D341Med (cell line): ENCODE data around the gene RICTOR.
"Not testable (repeated sequence)": the region's sequence is repeated elsewhere in the genome, so short reads cannot be mapped to it uniquely, and the experiment has no call there.

Source experiments
- DNase-seq: peaks from one replicate; pipeline ENCODE4 v3.0.0; 2012; ENCODE audit warnings: low spot score

The RICTOR gene

GRCh38 chr5:39058178-39058921 lies 15.8 kb downstream of the RICTOR start:
- DNase-seq = no peak

GRCh38 chr5:39057734-39058133 lies 16.5 kb downstream of the RICTOR start:
- no peak for DNase-seq

GRCh38 chr5:39055768-39056398 lies 18.3 kb downstream of the RICTOR start:
- DNase-seq = no peak

DNA sequence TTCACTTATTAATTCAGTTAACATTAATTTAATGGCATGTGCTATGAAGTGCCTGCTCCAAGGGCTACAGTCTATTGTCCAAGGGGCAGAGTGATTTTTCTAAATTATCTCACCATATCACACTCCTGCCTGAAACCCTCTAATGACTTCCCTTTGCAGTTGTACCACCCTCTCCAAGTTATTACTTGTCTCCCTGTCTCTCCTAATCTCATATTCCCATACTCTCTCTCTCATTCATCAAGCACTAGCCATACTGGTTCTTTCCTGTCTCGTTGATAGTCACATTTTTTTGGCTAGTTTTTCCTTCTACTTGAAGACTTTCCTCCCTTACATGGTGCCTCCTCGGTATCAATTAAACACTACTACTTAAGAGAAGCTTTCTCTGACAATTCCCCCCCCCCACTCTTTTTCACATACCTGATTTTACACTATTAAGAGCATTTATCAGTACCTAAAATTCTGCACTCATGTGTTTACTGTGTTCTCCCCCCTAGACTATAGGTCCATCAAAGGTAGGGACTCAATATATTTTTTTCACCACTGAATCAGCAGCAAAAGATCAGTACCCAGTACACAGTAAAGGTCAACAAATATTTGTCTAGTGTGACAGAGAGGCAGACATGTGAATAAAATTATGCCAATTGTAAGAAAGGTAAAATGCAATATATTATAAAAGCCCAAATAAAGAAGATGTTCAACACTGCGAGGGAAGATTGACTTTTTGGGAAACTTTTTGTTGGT lies 19.0 kb downstream of the RICTOR start:
- DNase-seq = no peak

DNA sequence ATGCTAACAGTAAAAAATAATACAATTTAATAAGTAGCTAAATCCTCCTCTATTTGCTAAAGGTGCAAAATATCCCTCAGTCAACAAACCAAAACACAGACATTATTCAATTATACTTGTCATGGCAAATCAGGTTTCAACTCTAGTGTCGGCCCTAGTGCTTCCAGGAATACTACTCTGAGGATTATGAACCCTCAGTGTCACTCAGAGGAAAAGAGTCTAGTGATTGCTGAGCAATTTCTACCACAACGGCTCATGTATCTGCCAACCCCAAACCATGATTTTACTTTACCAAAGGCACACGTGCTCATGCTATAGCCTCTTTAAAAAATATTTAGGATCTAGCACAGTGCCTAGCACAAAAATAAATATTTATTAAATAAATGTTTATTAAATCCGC lies 21.0 kb downstream of the RICTOR start:
- no peak for DNase-seq

DNA sequence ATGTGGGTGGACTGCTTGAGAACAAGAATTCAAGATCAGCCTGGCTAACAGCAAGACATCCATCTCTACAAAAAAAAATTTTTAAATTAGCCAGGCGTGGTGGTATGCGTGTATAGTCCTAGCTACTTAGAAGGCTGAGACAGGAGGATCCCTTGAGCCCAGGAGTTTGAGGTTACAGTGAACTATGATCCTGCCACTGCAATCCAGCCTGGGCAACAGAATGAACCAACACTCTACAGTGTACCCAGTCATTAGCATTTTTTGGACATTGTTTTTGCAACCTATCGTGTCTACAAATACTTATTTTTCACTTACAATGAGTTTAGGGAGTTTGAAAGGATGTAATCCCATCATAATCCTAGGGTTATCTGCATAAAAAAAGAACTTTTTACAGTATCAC lies 22.1 kb downstream of the RICTOR start:
- no peak for DNase-seq

- DNase-seq = no peak
Measured at GRCh38 chr5:39049315-39049714, 24.9 kb downstream of the RICTOR start.

- DNase-seq = no peak
Measured at GRCh38 chr5:39040875-39041274, 33.3 kb downstream of the RICTOR start.

DNA sequence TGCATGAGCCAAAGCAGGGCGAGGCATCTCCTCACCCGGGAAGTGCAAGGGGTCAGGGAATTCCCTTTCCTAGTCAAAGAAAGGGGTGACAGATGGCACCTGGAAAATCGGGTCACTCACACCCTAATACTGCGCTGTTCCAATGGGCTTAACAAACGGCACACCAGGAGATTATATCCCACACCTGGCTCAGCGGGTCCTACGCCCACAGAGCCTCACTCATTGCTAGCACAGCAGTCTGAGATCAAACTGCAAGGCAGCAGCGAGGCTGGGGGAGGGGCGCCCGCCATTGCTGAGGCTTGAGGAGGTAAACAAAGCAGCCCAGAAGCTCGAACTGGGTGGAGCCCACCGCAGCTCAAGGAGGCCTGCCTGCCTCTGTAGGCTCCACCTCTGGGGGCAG lies 39.7 kb downstream of the RICTOR start:
- DNase-seq = not testable (repeated sequence)

DNA sequence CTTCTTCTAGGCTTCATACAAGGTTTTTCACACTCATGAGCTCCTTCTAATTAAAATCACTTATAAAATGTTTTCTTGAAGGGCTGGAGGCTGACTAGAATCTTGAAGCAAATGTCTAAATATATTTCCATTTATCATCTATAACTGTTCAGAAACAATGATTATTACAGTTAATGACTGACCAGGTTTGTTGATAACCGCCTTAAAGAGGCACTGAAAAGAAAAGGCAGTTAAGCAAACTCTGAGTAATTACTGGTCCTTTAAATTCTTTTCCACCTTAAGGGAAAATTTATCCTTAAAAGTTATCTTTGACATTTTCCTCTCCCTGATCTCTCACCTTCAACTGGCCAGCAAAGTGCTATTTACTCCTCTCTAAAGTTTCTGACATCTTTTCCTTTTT lies 43.2 kb downstream of the RICTOR start:
- DNase-seq = no peak

DNA sequence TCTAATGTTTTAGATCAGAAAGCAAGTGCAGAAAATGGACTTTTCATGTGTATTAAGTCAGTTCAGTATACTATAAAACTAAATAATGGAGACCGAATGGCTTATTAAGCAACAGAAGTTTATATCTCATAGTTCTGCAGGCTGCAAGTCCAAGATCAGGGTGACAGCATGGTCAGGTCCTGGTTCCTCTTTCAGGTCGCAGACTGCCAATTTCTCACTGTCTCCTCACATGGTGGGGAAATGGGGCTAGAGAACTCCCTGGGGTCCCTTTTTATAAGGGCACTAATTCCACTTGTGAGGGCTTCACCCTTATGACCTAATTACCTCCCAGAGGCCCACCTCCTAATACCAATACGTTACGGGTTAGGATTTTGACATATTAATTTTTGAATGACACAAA lies 48.7 kb downstream of the RICTOR start:
- no peak for DNase-seq

- no peak for DNase-seq
Measured at GRCh38 chr5:39024884-39025283, 49.3 kb downstream of the RICTOR start.

DNA sequence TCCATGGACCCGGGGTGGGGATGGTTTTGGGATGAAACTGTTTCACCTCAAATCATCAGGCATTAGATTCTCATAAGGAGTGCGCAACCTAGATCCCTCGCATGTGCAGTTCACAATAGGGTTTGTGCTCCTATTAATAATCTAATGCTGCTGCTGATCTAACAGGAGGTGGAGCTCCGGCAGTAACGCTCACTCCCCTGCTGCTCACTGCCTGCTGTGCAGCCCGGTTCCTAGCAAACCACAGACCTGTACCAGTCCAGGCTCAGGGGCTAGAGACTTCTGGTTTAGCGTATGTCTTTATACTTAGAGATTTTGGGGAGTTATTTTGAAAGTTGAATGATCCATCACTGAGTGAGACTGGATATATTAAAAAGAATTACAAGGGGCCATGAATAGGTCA lies 50.2 kb downstream of the RICTOR start:
- peak; percentile 52 for DNase-seq

- no peak for DNase-seq
Measured at GRCh38 chr5:39023121-39023520, 51.1 kb downstream of the RICTOR start.

- DNase-seq = no peak
Measured at GRCh38 chr5:39022151-39022550, 52.0 kb downstream of the RICTOR start.

DNA sequence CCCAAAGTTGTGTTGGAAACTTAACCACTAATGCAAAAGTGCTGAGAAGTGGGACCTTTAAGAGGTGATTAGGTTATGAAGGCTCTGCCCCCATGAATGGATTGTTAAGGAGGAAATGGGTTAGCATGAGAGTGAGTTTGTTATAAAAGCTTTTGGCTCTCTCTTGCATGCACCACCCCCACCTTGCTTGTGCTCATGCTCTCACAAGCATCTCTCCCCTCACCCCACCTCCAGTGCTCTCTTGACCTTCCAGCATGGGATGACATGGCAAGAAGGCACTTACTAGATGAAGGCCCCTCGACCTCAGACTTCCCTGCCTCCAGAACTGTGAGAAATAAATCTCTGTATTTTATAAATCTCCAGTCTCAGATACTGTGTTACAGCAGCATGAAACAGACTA lies 52.8 kb downstream of the RICTOR start:
- no peak for DNase-seq

GRCh38 chr5:39020458-39020857 lies 53.7 kb downstream of the RICTOR start:
- no peak for DNase-seq

DNA sequence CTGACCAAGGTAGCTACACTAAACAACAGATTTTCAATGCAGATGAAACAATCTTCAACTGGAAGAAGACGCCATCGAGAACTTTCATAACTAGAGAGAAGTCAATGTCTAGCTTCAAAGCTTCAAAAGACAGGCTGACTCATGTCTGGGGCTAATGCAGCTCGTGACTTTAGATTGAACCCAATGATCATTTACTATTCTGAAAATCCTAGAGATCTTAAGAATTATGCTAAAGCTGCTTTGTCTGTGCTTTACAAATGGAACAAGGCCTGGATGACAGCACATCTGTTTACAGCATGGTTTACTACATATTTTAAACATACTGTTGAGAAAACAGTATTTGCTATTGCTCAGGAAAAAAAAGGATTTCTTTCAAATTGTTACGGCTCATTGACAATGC lies 54.9 kb downstream of the RICTOR start:
- DNase-seq = no peak

DNA sequence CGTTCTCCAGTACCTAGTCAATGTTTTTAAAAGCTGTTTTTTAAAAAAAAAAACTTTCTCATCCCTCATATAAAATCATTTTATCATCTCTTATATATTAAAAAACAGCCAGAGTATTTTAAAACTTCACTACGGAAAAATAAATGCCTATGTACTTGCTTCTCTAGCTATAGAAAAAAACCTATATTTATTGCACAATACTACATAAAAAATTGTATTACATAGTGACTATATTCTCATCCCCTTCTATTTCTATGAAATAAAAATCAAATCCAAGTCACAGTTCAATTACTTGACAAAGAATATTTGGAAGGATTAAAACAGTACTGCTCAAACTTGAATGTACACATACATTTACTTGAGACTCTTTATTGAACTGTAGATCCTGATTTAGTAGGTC lies 56.7 kb downstream of the RICTOR start:
- DNase-seq = no peak

- DNase-seq = no peak
Measured at GRCh38 chr5:39016587-39017275, 57.5 kb downstream of the RICTOR start.

DNA sequence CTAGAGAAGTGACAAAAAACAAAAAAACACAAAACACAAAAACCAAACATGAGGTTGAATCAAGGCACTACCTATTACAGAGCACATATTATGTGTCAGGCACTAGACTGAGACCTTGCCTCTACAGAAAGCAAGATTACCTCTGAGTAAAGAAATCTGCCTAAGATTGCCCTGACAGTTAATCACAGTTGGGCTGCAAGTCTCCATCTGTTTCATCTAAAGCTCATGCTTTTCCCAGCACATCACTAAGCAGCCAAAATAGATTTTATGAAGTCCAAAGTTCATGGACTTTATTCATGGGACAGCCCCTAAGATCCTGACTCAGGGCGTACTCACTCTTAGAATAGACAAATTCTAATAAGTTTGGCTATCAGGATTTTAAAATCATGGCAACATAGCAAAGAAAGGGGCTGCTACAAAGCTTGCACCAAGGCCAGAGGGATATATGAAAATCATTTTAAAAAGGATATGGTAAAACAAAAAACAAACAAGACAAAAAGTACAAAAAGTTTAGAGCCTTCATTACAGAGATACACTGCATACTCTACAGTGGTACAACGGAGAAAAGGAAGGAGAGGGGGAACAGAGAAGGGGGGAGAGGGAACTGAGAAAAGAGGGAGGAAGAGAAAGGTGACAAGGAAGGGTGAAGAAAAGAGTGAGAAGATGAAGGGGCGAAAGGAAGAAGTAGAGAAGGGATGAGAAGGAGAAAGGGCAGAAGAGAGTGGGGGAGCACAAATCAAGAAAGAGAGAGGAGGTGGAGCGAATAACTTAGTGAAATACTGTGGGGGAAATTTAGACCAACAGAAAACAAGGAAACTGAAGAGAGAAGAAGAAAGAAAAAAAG lies 58.2 kb downstream of the RICTOR start:
- DNase-seq = no peak

GRCh38 chr5:39014561-39014960 lies 59.6 kb downstream of the RICTOR start:
- no peak for DNase-seq
